SK-N-SH treated with all-trans-retinoic acid at 6 μM for 48 hours (cell line): ENCODE measurements around the gene GDAP1L1.

ENCODE experiments used
- ARNTL ChIP-seq: fragments of 450-650 bp; formaldehyde crosslinking; IDR thresholded peaks from 2 replicates; pipeline ENCODE4 v1.5.0; 2020; ENCODE audit warnings: low read depth, mild to moderate bottlenecking, moderate library complexity, borderline replicate concordance
- CSDC2 ChIP-seq: fragments of 250-450 bp; sonication (Bioruptor Pico); IDR thresholded peaks from 2 replicates; pipeline ENCODE4 v1.5.0; 2020; ENCODE audit warnings: mild to moderate bottlenecking, moderate library complexity
- RARB ChIP-seq: fragments of 250-450 bp; sonication (Bioruptor Pico); IDR thresholded peaks from 2 replicates; pipeline ENCODE4 v1.8.0; 2021; ENCODE audit warnings: mild to moderate bottlenecking, moderate library complexity
- TCF4 ChIP-seq: fragments of 250-450 bp; sonication (Bioruptor Pico); IDR thresholded peaks from 2 replicates; pipeline ENCODE4 v1.8.0; 2021; ENCODE audit warnings: mild to moderate bottlenecking, moderate library complexity, borderline replicate concordance
- ZFP30 ChIP-seq: fragments of 450-650 bp; formaldehyde crosslinking; IDR thresholded peaks from 2 replicates; pipeline ENCODE4 v1.5.0; 2022; ENCODE audit warnings: mild to moderate bottlenecking, moderate library complexity
- ZNF70 ChIP-seq: fragments of 450-650 bp; formaldehyde crosslinking; IDR thresholded peaks from 2 replicates; pipeline ENCODE4 v1.5.0; 2020; ENCODE audit warnings: mild to moderate bottlenecking, moderate library complexity
- ZNF8 ChIP-seq: fragments of 450-650 bp; formaldehyde crosslinking; IDR thresholded peaks from 2 replicates; pipeline ENCODE4 v1.5.0; 2020; ENCODE audit warnings: mild to moderate bottlenecking, moderate library complexity
- TF ChIP-seq, protein P1 (sequence below): fragments of 250-450 bp; sonication (Bioruptor Pico); IDR thresholded peaks from 2 replicates; pipeline ENCODE4 v1.8.0; 2020; ENCODE audit warnings: mild to moderate bottlenecking, moderate library complexity, borderline replicate concordance

DNA sequence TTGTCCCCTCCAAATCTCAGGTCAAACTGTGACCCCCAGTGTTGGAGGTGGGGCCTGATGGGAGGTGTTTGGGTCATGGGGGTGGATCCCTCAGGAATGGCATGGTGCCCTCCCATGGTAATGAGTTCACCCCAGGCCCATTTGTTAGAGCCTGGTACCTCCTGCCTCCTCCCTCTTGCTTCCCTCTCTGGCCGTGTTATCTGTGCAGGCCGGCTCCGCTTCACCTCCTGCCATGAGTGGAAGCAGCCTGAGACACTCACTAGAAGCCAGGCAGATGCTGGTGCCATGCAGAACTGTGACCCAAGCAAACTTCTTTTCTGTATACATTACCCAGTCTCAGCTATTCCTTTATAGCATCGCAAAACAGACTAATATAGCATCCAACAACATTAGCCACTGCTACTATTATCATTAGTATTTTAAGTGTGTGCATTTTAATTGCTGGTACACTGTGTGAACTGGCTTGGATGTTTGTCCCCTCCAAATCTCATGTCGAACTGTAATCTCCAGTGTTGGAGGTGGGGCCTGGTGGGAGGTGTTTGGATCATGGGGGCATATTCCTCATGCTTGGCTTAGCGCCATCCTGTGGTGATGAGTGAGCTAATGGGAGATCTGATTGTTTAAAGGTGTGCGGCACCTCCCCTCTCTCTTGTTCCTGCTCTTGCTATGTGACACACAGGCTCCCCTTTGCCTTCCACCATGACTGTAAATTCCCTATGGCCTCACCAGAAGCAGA, 24.3 kb upstream of the GDAP1L1 start:
- TF ChIP-seq RARB (CRISPR knock-in tag): no peak
- TF ChIP-seq TCF4 (CRISPR knock-in tag): no peak
- no peak for TF ChIP-seq CSDC2 (CRISPR knock-in tag)
- TF ChIP-seq ZNF8: no peak
- TF ChIP-seq ARNTL: no peak
- TF ChIP-seq, protein P1, sequence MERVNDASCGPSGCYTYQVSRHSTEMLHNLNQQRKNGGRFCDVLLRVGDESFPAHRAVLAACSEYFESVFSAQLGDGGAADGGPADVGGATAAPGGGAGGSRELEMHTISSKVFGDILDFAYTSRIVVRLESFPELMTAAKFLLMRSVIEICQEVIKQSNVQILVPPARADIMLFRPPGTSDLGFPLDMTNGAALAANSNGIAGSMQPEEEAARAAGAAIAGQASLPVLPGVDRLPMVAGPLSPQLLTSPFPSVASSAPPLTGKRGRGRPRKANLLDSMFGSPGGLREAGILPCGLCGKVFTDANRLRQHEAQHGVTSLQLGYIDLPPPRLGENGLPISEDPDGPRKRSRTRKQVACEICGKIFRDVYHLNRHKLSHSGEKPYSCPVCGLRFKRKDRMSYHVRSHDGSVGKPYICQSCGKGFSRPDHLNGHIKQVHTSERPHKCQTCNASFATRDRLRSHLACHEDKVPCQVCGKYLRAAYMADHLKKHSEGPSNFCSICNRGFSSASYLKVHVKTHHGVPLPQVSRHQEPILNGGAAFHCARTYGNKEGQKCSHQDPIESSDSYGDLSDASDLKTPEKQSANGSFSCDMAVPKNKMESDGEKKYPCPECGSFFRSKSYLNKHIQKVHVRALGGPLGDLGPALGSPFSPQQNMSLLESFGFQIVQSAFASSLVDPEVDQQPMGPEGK (CRISPR knock-in tag): no peak
- no peak for TF ChIP-seq ZFP30 (CRISPR knock-in tag)
- no peak for TF ChIP-seq ZNF70 (CRISPR knock-in tag)
